HCEC 1CT (cell line): ENCODE results near the gene TMEM80.
A peak's percentile ranks its signal among the peaks of the same experiment; 100 is the strongest.
"Not testable (repeated sequence)": the region's sequence is repeated elsewhere in the genome, so short reads cannot be mapped to it uniquely, and the experiment has no call there.

Experiments
- DNase-seq: peaks from one replicate; pipeline ENCODE4 v3.0.0-alpha.2; 2017

Gene TMEM80

DNA sequence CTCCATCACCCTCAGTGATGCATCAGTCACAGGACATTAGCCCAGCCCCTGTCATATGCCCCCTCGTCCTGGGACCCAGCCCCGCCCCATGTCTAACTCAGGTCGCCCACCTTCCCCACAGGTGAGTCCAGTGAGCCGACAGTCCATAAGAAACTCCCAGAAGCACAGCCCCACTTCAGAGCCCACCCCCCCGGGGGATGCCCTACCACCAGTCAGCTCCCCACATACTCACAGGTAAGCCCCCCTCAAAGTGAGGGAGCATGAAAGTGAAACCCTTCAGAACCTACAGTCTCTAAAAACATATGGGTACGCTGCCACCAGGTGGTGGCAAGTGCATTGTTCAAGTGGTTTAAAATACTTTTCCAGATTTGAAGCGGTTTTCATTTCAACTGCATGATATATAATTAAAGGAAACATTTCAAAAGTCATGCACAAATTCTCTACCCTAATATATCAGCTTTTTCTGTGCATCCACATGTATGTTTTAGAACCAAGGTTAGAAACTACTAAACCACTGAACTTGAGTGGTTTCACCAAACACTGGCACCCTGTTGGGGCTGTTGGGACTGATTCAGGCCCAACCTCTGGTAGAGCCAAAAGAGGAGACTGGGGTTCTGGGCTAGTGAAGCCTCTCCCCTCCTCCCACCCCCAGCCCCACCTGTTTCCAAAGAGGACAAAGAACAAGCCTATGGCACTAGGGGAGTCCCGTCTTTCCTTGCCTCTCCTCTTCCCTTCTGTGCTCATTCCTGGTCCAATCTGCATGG, 27.7 kb downstream of the TMEM80 start:
- DNase-seq, result peak; percentile 54

DNA sequence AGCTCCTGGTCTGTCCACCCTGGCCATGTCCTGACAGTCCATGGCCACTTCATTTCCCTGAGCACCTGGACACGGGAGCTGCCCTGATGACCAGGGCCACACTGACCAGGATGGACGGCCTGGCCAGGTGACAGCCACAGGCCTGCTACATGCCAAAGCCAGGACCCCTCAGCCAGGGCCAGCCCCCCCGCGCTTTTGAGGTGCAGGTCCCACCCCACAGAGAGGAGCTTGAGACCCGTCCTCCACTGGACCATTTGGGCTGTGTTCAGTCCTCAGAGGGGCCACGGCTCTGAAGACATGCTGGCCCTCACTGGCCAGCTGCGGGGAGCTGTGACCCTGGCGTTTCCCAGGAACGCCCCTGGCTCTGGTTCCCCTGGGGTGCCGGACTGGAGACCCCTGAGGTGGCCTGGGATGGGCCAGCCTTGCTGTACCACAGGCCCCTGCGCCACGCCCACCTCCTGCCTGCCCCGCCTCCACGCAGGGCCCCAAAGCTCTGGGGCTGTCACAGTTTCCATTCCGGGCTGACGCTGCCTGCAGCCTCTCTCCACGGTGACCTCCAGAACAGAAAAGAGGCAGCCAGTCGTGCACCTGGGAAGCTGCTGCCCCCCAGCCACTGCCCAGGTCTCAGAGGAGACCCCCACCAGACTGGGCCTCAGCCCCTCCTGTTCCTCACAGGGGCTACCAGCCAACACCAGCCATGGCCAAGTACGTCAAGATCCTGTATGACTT, 28.6 kb downstream of the TMEM80 start:
- no peak for DNase-seq

DNA sequence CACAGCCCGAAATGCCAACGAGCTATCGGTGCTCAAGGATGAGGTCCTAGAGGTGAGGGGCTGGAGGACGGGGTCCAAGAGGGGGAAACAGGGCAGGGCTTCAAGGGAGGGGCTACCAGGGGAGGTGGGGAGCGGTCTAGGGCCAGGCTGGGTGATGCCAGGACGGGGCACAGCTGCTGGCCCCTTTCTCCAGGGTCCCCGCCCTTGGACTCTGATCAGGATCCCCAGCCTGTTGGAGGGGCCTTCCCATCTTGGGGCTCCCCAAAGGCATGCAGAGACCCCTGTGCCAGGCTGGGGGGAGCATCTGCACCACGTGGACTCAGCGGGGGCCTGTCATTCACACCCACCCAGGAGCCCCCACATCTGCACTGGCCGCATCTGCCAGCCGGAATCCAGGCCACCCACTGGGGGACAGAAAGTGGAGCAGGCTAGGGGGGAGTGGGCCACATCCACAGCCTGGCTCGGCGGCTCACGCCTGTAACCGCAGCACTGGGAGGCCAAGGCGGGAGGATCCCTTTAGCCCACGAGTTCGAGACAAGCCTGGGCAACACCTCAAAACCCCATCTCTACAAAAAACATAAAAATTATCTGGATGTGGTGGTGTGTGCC, 29.3 kb downstream of the TMEM80 start:
- no peak for DNase-seq

DNA sequence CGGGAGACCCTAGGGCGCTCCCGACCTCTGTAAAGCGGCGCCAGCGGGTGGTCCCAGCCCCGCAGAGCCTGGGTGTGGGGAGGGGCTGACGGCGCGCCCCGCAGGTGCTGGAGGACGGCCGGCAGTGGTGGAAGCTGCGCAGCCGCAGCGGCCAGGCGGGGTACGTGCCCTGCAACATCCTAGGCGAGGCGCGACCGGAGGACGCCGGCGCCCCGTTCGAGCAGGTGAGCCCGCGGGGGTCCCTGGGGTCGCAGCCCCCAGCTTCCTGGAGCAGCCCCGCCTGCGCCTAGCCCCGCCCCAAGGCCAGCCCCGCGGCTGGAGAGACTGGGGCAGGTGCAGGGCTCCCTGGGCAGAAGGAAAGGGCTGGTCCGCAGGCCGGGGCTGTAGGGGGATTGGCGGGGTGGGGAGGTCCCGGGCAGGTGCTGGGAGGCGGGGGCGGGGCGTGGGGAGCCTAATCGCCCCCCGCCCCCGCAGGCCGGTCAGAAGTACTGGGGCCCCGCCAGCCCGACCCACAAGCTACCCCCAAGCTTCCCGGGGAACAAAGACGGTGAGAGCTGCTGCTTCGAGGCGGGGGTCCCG, 30.1 kb downstream of the TMEM80 start:
- no peak for DNase-seq

DNA sequence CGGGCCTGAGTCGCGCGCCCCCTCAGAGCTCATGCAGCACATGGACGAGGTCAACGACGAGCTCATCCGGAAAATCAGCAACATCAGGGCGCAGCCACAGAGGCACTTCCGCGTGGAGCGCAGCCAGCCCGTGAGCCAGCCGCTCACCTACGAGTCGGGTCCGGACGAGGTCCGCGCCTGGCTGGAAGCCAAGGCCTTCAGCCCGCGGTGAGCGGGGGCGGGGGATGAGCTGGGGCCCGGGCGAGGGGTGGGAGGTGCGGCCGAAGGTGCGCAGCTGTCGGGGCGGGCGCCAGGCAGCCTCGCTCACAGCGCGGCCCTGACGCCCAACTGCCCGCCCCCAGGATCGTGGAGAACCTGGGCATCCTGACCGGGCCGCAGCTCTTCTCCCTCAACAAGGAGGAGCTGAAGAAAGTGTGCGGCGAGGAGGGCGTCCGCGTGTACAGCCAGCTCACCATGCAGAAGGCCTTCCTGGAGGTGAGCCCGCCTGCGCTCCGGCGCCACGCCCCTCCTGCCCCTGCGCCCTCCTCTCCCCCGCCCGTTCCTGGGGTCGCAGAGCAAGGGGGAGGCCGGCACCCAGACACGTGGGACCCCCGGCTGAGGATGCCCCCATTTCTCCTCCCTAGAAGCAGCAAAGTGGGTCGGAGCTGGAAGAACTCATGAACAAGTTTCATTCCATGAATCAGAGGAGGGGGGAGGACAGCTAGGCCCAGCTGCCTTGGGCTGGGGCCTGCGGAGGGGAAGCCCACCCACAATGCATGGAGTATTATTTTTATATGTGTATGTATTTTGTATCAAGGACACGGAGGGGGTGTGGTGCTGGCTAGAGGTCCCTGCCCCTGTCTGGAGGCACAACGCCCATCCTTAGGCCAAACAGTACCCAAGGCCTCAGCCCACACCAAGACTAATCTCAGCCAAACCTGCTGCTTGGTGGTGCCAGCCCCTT, 30.9 kb downstream of the TMEM80 start:
- DNase-seq, result no peak

DNA sequence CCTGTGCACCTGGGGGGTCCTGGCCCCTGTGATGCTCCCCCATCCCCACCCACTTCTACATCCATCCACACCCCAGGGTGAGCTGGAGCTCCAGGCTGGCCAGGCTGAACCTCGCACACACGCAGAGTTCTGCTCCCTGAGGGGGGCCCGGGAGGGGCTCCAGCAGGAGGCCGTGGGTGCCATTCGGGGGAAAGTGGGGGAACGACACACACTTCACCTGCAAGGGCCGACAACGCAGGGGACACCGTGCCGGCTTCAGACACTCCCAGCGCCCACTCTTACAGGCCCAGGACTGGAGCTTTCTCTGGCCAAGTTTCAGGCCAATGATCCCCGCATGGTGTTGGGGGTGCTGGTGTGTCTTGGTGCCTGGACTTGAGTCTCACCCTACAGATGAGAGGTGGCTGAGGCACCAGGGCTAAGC, 31.7 kb downstream of the TMEM80 start:
- DNase-seq, result no peak

DNA sequence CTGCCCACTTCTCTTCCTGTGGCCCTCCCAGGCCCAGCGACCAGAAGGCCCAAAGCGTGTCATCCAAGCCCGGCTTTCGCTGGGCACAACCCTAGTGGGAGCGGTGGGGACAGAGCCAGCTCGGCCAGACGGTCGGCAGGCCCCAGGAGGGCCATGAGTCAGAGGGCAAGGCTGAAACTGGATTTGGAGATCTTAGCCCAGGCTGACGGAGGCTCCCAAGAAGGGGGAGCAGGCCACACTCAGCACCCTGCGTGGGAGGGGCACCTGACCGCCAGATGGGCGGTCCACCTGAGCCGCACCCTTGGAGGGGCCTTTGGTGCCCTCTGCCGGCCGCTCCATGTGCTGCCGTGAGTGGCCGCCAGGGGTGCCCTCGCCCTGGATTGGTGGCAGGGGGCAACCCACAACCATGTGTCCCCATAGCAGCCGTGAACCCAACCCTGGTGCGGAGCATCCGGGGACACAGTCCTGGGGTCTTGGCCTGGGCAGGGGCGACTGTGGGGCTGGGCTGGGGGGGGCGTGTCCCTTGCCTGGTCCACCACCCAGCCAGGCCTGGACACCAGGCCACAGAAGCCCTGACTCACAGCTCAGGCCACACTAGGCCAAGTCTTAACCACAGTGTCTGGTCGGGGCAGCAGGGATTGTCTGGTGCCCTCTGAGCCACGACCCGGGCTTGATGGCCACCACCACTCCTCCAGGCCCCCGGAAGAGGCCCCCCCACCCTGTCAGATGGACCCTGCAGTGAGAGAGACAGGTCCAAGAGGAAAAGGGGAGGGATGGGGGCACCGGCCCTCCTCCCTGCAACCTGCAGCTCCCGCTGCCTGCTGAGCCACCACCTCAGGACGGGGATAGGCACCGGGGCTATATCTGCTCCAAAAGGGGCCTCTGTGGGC, 32.5 kb downstream of the TMEM80 start:
- DNase-seq, result peak; percentile 91

DNA sequence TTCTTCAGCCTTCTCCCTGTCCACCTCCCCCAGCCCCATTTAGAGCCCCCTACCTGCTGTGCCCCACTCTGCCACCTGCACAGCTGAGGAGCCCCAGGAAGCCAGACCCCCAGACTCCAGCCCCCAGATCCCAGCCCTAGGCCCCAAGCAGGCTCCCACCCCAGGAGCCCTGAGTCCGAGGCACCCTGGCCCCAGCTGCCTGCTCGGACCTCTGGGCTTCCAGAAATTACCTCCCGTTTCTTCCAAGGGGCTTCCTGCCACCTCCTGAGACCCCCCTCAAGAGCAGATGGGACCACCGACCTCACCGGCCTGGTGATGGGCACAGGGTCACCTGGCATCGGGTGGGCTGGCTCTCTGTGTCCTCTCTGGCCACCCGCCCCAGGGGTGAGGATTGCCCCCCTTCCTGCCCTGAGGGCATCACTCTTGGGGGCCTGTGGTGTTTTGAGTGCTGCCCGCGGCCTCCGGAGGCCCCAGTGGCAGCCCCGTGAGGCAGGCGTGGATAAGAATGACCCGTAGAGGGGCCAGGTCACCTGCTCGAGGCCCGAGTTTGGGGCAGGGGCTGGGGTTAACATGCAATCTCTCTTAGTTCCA, 33.4 kb downstream of the TMEM80 start:
- DNase-seq, result no peak

DNA sequence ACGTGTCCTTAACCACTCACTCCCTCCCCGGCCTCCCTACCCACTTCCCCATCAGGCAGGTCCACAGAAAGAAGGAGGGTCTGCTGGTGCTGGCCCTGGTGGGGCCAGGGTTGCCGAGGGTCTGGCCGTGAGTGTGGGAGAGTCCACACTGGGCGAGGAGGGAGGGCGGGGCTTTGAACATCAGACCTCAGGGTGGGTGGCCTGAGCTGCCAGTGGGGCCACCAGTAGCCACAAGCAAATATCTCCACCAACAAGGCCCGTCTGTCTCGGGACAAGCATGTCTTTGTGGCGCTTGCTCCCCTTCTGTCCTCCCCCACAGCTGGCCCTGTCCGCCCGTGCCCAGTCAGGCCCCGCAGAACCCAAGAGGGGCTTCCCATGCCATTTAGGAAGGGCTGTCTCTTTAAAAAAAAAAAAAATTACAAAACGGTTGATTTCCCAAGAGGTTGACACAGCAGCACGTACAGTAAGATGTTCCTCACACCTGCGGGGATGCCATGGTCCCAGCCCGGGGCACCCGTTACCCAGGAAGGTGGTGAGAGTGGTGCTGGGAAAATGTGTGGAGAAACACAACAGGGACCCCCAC, 34.0 kb downstream of the TMEM80 start:
- no peak for DNase-seq

DNA sequence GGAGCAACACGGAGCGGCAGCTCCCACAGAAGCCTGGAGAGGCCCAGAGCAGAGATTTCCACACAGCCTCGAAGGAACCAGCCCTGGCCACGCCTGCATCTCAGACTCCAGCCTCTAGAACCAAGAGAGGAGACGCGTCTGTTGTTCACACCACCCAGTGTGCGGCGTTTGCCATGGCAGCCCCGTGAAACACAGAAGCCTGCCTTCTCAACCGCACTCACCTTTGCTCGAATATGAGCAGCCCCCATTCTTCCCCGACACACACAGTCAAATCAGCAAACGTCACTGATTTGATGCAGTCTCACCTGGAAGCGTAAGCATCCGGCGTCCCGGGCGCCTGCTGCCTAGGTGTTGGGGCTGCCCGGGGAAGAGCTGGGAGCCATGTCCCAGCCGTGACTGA, 37.5 kb downstream of the TMEM80 start:
- no peak for DNase-seq

DNA sequence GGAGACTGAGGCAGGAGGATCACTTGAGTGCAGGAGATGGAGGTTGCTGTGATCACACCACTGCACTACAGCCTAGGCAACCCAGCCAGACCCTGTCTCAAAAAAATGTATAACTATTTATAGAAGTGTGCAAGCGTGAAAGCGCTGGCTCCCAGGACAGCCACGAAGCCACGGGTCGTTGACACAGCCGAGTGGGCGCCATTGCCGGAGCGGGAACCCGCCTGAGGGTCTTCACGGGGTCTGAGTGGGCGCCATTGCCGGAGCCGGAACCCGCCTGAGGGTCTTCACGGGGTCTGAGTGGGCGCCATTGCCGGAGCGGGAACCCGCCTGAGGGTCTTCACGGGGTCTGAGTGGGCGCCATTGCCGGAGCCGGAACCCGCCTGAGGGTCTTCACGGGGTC, 38.9 kb downstream of the TMEM80 start:
- not testable (repeated sequence) for DNase-seq

DNA sequence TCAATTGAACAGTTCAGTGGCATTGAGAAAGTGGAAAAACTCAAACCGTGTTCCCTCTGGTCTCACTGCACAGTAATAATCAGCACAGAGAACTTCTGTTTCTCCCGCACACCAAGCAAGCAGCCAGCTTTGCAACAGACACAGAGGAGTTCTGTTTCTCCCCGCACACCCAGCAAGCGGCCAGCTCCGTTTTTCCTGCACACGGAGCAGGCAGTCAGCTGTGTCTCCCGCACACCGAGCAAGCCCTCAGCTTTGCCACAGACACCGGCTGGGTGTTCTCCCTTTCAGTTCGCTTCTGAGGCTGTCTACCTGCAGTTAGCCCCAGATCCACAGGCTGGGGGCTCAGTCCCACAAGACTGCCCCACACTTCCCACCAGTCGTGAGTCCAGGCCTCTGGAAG, 41.8 kb downstream of the TMEM80 start:
- no peak for DNase-seq

DNA sequence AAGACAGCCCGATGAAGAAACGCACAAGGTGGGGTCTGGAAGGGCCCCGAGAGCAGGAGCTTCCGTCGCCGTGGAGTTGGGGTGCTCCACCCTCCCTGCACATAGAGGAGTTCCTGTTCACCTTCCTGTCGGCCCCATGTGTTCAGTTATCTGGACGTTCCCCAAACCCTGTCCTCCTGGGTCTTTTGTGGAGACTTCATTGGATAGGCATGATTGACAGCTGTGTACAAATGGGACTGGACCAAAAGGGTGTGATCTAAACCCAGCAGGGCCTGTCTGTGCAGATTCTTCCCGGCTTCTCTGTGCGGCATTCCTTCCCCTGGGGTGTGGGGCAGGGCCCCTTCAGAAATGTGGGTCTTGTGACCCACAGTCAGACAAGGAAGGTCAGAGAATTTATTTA, 42.3 kb downstream of the TMEM80 start:
- not testable (repeated sequence) for DNase-seq

DNA sequence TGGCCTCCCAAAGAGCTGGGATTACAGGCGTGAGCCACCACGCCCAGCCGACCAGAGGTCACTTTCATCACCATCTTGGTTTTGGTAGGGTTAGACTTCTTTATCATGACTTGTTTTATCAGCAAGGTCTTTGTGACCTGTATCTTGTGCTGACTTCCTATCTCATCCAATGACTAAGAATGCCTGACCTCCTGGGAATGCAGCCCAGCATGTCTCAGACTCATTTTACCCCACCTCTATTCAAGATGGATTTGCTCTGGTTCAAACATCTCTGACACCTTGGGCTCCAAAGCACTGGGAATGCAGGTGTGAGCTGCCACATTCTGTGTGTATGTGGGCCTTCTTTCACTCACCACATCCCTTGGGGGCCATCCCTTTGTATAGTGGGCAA, 46.5 kb downstream of the TMEM80 start:
- DNase-seq, result no peak

DNA sequence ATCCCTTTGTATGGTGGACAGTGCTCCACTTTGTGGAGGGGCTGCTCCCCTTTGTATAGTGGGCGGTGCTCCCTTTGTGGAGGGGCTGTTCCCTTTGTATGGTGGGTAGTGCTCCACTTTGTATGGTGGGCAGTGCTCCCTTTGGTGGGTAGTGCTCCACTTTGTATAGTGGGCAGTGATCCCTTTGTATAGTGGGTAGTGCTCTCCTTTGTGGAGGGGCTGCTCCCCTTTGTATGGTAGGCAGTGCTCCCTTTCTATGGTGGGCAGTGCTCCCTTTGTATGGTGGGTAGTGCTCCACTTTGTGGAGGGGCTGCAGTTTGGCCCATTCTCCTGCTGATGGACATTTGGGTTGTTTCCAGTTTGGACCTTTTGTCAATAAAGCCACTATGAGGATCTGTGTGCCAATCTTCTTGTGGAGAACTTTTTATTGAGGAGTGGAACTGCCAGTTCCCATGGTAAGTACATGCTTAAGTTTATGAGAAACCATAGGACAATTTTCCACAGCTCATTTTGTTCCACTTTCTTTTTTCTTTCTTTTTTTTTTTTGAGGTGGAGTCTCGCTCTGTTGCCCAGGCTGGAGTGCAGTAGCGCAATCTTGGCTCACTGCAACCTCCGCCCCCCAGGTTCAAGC, 47.1 kb downstream of the TMEM80 start:
- no peak for DNase-seq

DNA sequence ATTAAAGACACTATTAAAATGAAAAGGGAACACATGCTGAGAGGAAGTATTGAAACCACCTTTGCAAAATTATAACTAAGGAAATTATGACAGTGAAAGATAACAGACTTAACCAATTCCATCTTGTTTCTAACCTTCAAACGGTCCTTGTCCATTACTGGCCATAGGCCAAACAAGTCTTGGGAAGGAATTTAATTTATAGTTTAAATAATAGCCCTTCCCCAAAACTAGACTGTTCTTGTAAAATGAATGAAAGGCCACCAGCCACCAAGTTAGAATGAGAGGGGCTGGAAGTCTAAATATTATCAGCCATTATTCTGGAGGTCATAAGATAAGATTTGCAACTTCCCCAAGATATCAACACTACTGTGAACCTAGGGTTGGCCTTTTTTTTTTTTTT, 49.8 kb downstream of the TMEM80 start:
- no peak for DNase-seq

DNA sequence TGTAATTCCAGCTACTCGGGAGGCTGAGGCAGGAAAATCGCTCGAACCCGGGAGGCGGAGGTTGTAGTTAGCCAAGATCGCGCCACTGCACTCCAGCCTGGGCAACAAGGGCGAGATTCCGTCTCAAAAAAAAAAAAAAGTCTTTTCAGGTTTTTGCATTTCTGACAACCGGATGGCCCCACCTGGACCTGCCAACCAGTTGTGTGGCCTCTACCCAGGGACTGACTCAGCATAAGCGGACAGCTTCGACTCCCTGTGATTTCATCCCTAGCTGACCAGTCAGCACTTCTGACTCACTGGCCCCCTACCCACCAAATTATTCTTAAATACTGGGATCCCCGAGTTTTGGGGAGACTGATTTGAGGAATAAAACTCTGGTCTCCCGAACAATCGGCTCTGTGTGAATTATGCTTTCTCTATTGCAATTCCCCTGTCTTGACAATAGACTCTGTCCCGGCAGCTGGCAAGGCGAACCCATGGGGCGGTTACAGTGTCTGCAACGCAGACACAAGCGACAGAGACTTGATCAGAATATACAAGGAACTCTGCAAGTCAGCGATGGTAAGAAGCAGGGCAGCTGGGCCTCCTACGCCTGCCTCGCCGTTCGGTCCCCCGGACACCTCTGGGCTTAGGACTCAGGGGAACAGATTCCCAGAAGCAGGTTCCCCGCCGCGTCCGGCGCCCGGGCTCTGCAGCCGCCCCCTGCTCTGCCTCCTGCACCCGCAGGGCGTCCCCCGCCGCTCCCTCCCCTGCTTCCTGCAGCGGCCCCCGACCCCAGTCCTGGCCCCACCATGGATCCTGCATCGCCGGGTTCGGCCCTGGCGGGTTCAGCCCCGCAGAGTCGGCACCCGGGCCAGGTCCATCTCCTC, 50.9 kb downstream of the TMEM80 start:
- peak; percentile 3 for DNase-seq

DNA sequence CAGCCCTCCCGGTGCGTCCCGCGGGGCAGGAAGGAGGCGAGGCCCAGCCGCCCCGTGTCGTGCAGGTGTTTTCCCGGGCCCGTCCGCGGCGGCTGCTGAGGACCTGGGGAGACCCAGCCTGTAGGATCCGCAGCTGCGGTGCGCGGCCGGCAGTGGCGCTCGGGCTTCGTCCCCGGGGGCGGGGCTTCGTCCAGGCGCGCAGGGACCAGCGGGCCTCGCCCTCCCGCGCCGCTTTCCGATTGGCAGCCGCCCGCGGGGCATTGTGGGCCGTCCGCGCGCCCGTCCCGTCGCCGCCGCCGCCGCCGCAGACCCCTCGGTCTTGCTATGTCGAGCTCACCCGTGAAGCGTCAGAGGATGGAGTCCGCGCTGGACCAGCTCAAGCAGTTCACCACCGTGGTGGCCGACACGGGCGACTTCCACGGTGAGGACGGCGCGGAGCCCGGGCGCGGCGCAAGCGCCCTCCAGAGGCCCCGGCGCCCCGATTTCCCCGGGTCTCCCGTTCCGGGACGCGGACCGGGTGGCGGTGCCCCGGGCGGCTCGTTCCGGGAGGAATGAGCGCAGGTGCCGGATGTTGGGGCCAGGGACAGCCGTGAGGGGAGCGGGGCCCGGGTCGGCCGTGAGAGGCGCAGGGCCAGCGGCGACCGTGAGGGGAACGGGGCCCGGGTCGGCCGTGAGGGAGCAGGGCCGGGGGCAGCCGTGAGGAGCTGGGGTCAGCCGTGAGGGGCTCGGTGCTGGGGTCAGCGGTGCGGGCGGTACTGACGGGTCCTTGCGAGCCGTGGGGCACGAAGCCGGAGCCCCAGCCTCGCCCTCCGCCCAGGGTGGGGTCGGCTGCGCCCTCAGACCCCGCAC, 51.8 kb downstream of the TMEM80 start, which contains the start of gene TALDO1:
Gene TALDO1, plus strand, starts transcription at position 307 of the 849 bp plus-strand sequence. Its CDS starts 18 bp downstream, at position 325.
- peak; percentile 91 for DNase-seq
